Activated gamma-delta T cell (primary cell): ENCODE measurements around the gene VDAC2.

Experiments
- DNase-seq: peaks from one replicate; lab custom pipeline; 2025; lab: John Stamatoyannopoulos, UW

Gene VDAC2

DNA sequence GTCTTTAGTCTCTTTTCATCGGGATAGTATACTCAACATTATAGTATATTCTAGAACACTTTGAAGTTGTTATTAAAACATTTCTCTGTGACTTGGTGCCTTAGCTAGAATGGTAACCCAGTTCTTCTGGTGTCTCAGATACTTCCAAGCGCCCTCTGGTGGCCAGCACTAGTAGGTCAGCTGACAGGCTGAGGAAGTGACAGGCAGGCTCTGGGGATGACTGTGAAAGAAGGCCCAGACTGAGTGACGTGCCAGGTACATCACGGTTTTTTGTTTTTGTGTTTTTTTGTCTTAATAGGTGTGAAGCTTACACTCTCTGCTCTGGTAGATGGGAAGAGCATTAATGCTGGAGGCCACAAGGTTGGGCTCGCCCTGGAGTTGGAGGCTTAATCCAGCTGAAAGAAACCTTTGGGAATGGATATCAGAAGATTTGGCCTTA lies 20.0 kb downstream of the VDAC2 start:
- DNase-seq = no peak

DNA sequence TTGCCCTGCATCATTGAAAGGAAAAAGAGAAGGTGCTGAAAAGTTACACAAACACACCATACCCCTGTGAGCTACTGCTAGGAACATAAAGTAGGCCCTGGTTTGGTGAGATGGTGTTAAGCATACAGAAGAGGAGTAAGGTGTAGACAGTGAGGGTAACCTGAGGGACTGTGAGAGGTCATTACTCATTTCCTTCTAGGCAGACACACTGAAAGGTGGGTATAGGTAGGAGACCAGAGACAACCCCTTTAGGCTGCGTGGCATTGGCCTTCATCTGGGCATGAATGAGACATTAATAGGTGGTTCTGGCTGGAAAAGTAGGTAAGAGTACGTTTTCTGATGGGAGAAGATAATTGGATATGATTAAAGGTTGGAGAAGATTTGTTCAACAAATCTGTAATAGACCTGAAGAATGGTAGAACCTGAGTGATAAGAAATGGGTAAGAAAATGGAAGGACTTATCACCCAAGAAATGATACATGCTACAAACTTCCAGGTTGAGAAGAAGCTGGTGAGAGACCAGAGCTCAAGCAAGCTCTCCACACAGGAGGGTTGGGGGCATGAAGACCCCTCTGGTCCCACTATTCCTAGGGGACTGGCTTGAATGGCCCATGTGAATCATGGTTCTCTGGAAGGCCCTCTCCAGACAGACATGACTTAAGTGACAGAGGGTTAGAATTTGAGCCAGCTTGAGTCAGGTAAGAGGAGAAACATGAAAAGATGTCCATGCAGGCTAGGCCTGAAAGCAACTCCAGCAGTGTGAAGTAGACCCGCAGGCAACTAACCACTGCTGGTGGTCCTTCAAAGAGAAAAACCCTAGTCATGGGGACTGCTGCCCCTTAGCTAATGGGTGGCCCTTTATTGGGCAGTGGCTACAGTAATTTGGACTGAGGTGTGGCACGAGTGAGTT lies 21.3 kb downstream of the VDAC2 start:
- DNase-seq = no peak

DNA sequence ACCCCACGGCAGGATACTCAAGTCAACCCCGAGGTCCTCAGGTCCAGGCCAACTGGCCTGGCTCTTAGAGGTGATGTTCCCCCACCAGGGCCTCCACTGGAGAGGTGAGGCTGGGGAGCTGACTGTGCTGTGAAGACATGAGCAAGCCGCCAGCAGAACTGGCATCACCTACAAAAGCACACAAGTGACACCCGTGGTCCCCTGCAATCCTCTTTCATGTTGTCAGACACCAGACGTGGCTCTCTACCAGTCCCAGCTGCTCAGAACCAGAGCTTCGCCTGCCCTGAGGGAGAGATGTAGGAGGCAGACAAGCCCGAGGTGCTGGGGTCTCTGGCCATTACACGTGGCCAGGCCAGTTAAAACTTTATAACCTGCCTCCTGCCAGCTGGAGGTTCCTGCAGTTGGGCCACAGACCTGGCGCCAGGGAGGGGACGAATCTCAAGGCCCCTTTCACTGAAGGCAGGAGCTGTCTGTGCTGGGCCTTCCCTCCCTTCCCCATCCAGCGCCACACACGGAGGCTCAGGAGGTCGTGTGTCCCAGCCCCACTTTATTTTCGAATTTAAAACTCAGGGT lies 22.9 kb downstream of the VDAC2 start:
- DNase-seq = no peak

DNA sequence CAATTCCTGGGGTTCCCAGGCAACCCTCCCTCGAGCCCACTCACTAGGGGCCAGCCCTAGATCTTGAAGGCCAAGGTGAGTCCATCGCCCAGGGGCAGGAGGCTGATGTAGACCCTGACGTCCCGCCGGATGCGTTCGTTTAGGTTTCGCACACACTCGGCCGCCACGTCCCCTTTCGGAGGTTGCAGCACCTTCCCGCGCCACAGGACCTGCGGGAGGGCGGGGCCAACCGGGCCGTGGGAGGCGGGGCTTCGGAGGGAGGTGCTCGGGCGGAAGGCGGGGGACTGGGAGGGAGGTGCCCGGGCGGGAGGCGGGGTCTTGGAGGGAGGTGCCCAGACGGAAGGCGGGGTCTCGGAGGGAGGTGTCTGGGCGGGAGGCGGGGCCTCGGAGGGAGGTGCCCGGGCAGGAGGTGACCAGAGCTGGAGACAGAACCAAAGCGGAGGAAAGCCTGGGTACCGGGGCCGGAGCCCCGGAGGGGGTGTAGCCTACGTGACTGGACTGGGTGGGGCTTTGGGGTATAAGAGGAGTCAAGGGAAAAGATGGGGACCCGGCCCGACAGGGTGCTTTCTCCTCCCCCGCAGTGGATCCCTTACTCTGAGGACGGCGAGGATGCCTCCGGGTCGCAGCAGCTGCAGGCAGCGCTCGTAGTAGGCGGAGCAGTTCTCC lies 23.6 kb downstream of the VDAC2 start:
- DNase-seq = peak; percentile 94

DNA sequence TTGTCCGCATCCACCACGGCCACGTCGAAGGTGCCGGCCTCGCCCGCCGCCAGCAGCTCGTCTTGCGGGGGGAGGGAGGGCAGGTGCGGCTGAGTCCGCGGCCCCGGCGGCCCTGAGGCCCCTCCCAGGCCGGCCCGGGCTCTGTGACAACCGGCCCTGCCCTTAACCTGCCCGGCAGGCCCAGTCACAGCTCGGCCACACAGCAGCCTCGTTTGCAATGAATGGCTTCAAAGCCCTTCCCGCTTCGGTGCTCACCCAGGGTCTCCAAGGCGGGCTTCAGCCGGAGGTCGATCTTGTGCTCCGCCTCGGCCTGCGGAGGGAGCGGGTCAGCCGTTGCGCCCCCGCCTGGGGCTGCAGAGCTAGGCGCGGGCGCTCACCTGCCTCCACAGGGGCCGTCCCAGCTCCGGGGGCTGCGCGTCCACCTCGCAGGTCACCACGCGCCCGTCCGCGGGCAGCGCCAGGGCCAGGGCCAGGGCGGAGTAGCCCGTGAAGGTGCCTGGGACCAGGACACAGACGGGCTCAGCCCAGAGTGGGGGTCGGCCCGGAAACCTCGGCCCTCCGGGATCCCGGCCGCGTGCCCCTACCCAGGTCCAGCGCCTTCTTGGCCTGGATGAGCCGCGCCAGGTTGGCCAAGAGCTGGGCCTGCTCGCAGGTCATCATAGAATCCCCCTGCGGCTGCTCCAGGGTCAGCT lies 24.2 kb downstream of the VDAC2 start:
- peak; percentile 25 for DNase-seq

DNA sequence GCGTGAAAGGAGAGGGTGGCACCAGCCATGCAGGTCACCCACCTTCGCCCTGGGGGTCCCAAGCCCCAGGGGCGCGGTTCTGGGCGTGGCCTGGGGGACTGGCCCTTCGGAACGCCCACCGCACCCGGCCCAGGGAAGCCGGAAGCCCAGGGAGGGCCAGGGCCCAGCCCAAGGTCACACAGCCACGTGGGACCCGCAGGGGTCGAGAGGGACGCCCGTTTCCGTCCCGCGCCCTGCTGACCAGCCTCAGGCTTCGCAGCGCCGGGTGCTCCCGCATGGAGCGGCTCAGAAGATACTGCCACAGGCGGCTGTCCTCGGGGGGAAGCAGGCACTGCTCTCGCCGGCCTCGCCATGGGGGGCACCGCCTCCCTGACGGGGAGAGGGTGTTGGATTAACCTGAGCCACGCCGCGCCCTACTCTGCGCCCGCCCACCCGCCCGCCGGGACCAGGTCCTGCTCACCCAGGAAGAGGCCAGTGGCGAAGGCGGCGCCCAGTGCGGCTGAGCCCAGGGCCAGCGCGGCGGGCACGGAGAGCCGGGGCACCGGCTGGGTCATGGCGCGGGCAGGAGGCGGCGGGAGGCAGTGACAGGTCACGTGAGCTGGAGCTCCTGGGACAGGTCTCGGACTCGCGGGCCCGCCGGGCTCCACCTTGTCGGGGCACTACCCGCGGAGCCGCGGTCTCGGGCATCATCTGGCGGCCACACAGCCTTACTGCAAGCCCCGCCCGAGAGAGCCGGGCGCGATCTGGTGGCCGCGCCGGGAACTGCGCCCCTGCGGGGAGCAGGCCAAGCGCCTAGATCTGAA lies 25.0 kb downstream of the VDAC2 start, which contains the start of gene COMTD1:
TSS of gene COMTD1 (minus strand) at position 583 of the 803 bp plus-strand sequence. CDS start at position 554, 29 bp downstream.
- DNase-seq = peak; percentile 88

DNA sequence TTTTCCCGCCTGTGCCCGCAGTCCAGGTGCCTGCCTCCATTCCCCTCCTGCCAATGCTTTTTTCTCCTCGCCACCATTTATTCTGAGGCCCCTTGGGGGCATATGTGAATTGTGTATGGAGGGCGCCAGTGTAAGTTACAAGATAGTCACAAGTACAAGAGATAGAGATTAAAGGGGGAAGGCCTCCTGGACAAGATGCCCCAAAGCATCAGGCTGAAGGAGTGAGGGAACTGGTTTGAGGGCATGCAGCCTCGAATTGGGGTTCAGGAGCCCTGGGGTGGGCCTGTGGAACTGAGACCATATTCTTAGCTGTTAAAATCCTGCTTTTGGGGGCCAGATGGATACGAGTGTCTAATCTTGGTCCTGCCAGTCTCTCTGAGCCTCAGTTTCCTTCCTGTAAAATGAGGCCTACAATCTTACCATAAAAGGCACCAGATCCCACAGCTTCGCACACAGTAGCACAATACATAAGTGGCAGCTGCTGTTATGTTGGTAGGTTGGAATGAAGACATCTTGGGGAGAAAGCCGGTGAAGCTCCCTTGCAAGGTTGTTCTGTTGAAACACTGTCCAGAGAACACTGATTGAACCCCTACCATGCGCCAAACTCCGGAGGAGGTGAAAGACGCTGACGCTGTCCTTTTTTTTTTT lies 25.7 kb downstream of the VDAC2 start:
- no peak for DNase-seq

DNA sequence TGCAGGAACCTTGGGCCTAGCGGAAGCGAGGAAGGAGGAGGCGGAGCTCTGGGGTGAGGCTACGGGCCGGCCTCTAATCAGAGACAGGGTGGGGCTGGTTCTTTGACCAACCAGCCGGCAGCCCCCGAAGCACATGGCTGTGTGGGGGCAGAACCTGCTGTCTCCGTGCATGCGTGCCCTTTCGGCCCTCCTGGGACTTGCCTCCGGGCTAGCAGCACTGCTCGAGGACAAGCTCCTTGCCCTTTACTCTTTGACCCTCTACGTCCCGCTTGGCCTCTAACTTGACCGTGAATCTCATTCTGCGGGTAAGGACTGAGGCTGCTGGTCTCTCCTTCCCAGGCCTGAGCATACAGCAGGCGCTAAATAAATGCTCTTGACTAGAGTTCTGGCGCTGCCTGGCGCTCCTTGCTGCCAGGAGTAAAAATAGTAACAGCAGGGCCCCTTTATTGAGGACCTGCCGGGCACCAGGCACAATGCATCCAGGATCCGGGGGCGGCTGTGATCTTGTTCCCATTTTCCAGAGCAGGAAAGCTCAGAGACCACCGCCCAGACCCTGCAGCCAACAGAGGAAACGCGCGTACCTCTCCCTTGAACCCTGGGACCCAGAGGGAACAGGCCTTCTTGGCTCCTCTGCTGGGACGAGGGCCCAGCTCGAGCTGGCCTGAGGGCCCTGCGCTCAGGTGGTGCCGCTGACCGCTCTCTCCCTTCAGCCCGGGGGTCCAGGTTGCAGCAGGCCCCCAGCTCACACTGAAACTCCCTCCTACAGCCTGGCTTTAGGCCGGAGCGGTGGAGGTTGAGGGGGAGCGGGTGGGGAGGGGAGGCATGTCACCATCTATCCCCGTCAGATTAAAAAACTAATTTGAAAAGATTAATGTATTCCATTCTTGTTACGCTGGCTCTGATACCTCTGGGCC lies 27.8 kb downstream of the VDAC2 start:
- no peak for DNase-seq

DNA sequence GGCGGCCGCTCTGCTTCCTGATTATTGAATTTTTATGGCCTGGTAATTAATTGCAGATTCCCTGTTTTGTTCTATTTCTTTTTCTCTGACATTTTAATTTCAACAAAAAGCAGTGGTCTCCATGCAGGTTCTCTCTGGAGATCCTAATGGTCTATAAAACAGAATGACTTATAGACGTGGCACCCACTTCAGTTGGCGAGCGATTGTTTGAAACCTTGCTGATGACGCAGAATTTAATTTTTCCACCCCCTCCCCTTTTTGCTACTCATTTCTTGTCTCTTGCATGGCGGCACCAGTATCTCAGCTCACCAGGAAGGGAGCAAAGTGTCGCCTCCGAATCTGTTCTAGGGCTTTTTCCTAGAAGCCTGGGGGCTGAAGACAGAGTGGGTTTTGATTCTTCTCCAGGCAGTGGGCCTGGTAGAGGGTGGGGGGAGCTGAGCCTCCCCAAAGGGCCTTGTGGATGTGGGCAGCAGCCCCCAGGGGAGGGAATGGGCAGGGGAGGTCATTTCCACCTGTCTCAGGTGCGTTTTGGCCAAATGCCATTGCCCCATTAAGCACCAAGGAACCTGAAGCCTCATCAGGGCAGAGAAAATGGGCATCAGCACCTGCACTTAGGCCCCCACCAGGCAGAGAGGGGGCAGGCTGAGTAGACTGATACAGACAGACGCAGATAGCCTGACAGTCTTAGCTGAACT lies 28.6 kb downstream of the VDAC2 start:
- DNase-seq = no peak

DNA sequence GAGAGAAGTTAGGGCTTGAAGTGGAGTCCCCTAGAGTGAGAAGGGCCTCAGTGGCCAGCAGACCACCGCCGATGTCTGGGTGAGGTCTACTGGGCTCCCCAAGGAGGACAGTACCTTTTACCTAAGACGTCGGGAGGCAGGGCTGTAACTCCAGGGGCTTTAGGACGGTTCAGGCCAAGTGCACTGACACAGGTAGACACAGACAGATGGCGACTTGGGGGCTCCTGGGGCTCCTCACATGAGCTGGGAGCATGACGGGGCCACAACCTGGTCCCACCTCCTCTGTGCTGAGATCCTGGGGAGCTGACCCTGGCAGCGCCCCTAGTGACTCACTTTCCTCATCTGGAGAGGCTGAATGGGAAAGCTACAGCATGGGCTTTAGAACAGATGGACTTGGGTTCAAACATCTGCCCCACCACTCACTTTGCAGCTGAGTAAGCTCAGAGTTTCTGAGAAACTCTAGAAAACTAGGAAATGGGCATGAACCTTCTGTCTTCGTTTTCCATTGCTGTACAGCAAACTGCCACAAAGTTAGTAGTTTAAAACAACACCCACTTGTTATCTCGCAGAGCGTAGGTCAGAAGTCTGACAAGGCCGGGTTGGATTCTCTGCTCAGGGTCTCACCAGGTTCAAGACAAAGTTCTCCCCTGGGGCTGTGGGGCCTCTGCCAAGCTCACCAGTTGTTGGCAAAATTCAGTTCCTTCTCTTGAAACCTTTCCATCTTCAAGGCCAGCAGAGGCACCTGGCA lies 29.9 kb downstream of the VDAC2 start:
- no peak for DNase-seq

DNA sequence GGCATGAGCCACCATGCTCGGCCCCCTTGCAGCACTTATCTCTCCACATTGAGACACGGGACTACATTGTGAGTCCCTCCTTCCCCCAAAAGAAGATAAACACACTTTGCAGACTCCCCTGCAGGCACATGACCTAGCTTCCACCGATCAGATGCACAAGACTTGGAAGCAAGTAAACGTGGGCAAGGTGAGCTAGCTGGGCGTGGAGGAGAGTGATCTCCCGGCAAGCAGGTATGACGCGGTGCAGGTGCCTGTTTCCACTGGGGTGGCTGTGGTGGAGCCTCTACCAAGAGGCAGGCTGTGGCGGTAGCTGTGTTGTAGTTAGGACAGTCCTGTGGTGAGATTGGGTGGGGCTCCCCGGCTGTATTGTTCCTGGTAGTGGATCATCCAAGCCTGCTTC lies 32.8 kb downstream of the VDAC2 start:
- DNase-seq = no peak

DNA sequence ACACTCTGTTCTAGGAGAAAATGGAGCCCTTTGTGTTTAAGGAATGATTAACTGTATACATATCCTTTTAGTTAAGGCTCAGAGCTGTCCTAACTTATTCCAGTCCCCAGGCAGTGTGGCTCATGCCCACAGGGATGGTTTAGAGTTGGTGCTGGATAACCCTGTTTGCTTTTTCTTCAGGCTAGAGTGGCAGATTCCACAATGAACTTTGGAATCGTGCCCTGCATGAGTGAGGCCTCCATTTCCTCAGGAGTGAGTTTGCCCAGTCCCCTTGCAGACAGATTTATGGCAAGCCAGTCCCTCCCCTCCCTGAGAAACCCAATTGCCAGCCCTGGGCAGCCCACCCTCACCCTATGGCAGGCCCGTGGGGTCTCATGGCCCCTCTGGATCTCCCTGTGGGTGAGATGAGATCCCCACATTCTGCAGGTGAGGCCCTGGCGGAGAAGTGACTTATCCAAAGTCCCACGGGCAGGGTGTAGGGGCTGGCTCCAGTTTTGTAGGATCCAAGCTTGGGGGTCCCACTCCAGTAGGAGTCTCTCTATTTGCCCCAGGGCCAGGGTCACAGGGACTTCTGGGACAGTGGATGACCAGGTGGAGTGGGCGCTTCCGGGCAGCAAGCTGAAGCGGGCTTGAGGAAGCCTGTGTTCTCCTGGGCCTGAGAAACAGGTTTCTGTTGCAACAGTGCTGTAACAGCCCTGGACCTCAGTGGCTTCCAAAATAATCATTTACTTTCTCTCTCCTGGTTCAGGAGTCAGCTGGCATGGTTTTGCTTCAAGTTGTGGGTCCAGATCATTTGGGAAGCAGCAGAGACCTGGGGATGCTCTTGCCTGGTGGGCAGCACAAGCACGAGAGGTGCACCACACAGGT lies 34.1 kb downstream of the VDAC2 start:
- no peak for DNase-seq

DNA sequence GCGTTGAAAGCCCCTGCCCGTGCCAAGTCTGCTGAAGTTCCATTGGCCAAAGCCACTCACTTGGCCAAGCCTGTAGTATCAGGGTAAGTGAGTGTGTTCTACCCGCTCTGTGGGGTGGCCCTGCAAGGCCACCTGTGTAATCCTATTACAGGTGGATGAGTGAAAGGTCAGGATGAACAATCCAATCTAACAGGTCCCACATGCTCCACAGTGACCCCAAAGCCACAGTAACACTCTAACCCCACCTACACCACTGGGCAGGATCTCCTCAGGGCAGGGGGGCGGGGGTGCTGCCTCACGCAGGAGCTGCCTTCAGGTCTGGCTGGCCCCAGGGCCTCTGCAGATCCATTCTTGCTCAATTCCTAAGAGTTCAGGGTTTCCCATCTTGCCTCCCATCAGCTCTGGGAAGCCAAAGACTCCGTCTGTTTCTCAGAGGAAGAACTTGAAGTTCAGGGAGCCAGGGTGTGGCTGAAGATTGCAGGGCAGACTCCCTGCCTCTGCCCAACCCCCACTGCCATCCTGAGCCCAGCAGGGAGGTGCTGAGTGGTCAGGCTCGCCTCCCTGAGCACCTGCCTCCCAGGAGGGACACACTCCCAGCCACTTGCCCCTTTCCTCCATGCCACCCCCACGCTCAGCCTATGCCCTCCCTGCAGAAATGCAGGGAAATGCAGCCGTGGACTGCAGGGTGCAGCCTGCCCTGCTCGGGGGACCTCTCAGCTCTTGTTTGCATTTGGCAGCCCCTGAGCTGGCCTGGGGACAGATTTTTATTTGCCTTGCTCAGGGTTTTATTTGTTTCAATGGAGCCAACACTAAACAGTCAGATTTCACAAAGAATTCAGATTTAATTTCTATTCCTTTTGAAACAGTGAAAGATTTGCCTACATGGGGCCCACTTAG lies 35.0 kb downstream of the VDAC2 start:
- no peak for DNase-seq

DNA sequence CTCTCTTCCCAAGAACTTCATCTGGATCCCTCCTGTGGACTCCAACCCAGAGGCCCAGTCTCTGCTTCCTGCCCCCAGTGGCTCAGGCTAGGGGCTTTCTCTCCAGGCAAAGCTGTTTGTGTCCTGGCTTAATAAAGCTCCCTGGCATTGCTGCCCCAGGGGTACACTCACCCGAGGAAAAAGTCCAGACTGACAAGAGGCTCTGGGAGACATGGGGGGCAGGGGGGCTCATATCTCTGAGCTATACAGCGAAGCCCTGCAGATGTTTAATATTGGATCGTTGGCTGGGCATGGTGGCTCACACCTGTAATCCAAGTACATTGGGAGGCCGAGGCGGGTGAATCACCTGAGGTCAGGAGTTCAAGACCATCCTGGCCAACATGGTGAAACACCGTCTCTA lies 35.9 kb downstream of the VDAC2 start:
- no peak for DNase-seq

DNA sequence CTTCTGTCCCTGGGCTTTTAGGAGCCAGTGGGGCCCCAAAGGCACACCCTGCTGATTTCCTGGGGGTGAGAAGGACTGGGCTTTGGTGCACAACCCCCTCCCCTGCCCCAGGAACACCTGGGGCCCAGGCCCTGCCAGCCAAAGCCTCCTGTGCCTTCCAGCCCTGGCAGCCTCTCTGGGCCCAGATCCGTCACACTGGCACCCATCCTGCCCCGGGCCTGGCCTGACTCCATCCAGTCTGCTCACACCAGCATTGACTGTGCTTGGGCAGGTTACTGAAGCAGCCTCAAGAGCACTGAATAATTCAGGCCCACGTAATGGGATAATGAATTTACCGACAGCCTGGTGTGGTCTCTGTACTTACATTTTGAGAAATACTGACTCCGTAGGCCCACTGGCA lies 37.2 kb downstream of the VDAC2 start:
- no peak for DNase-seq

DNA sequence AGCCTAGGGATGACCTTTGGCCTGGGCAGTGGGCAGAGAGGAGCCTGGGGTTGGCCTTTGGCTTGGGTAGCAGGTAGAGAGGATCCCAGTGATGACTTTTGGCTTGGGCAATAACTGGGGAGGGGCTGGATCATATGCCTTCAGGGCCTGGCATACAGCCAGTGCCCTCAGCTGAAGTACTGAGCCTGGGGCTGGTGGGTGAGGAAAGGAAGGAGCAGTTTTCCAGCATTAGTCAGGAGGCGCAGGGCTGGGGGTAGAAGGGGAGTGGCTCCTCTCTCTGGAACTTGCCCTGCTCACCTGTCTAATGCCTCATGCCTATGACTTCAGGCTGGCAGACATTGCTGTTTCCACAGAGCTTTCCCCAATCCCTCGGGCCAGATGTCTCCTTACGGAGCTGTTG lies 40.3 kb downstream of the VDAC2 start:
- DNase-seq = no peak
